A673 (cell line): Measurements from ENCODE around the gene TMEM108. TPM values are rescaled to one million over a fixed set of nuclear protein-coding genes. Genes with fewer than 3 reads are reported as not detected.

Experiments
- BruUV-seq: library from RNA; stranded (reverse); fragments of 400-500 nt; replicated peaks from 2 replicates; lab custom pipeline; 2021; lab: Mats Ljungman, UMichigan
- CTCF ChIA-PET: fragments of 300-600 bp; sonication (Branson Sonifier 250); formaldehyde crosslinking; loops from one replicate; lab custom pipeline; 2022; ENCODE audit warnings: antibody characterized with exemption; lab: Charles Lee
- POLR2A ChIA-PET: fragments of 300-600 bp; sonication (Branson Sonifier 250); formaldehyde crosslinking; loops from one replicate; lab custom pipeline; 2022; ENCODE audit warnings: antibody characterized with exemption; ENCODE audit not compliant: low non-redundant PET; lab: Charles Lee
- DNase-seq: peaks from one replicate; pipeline ENCODE4 v3.0.0-alpha.2; 2015; ENCODE audit warnings: low spot score
- H3K27ac ChIP-seq: fragments of 200-600 bp; sonication (generic); 2 replicates; pipeline ENCODE4 v1.5.1; 2016; ENCODE audit warnings: mixed run types, low read depth, mild to moderate bottlenecking, mixed read lengths, antibody characterized with exemption, low read length; ENCODE audit not compliant: poor library complexity, severe bottlenecking
- H3K27me3 ChIP-seq: fragments of 200-600 bp; sonication (generic); replicated peaks from 2 replicates; pipeline ENCODE4 v1.6.1; 2017; ENCODE audit warnings: mixed run types, low read depth, mild to moderate bottlenecking, mixed read lengths, antibody characterized with exemption, low read length; ENCODE audit not compliant: insufficient read depth, poor library complexity
- H3K36me3 ChIP-seq: fragments of 200-600 bp; sonication (generic); 2 replicates; pipeline ENCODE4 v1.6.1; 2016; ENCODE audit warnings: mixed run types, mild to moderate bottlenecking, mixed read lengths, antibody characterized with exemption, low read length; ENCODE audit not compliant: insufficient read depth, poor library complexity, severe bottlenecking
- H3K4me1 ChIP-seq: fragments of 200-600 bp; sonication (generic); 2 replicates; pipeline ENCODE4 v1.6.1; 2017; ENCODE audit warnings: mixed run types, mild to moderate bottlenecking, mixed read lengths, antibody characterized with exemption, low read length; ENCODE audit not compliant: insufficient read depth, poor library complexity, severe bottlenecking
- H3K4me3 ChIP-seq: fragments of 200-600 bp; sonication (generic); 2 replicates; pipeline ENCODE4 v1.5.1; 2016; ENCODE audit warnings: low read depth, mixed run types, mild to moderate bottlenecking, mixed read lengths, low read length; ENCODE audit not compliant: poor library complexity, severe bottlenecking
- H3K9me3 ChIP-seq: fragments of 200-600 bp; sonication (generic); 2 replicates; pipeline ENCODE4 v1.6.1; 2016; ENCODE audit warnings: mixed run types, low read depth, mild to moderate bottlenecking, mixed read lengths, antibody characterized with exemption, low read length; ENCODE audit not compliant: poor library complexity, severe bottlenecking
- EZH2 ChIP-seq: fragments of 200-600 bp; sonication (generic); IDR thresholded peaks from 2 replicates; pipeline ENCODE4 v1.6.1; 2017; ENCODE audit warnings: borderline replicate concordance, low read depth, mild to moderate bottlenecking, mixed read lengths, antibody characterized with exemption, low read length; ENCODE audit not compliant: poor library complexity, severe bottlenecking
- intact Hi-C: fragments of 100-400 bp; cut with micrococcal nuclease; formaldehyde crosslinking; loops from one replicate; pipeline ENCODE4 v1.10.0; 2022; ENCODE audit not compliant: unreplicated experiment
- total RNA-seq: library from RNA; stranded (reverse); gene quantifications from 2 replicates; pipeline ENCODE4 v1.2.3, GENCODE V29; 2021
- TF ChIP-seq, protein P1 (sequence below): fragments of 300-800, 200-600 bp; sonication (generic); conservative IDR thresholded peaks from 2 replicates; pipeline ENCODE4 v1.5.1; 2017; ENCODE audit warnings: low read depth, mild to moderate bottlenecking, antibody characterized with exemption, low read length, moderate library complexity, mixed read lengths

Gene TMEM108
- total RNA-seq, 1 experiment from 2014 or later: 0.30 TPM

DNA sequence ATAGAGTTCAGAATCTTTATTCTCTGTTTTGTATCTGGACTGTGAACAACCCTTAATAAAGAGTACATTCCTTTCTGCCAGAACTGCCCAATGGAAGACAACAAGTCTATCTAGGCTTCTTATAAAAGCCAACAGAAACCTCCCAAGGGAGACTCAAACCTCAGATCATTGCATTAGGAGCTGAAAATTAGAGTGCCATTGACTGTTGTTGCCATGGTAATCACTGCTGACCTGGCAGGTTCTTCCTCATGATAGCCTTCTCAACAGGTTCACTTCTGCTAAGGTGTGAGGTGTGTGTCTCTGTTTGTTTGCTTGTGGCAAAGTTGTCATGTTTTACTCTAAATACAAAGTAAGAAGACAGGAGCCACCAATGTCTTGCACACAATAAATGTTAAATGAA, 79.2 kb downstream of the TMEM108 start:
- H3K4me1 ChIP-seq: no peaks in the 10 kb centered on the region
- CTCF ChIA-PET: no interaction called here
- H3K27ac ChIP-seq: no peak overlapping the region
- DNase-seq: no peak
- no TSS peak for BruUV-seq
- H3K9me3 ChIP-seq: no peaks in the 10 kb centered on the region
- intact Hi-C loops: no loop called here
- H3K27me3 ChIP-seq: peaks cover 13% of the 10 kb centered on the region
- H3K4me3 ChIP-seq: no peak overlapping the region
- no peaks in the 10 kb centered on the region for H3K36me3 ChIP-seq
- no peak for TF ChIP-seq EZH2
- TF ChIP-seq, protein P1, sequence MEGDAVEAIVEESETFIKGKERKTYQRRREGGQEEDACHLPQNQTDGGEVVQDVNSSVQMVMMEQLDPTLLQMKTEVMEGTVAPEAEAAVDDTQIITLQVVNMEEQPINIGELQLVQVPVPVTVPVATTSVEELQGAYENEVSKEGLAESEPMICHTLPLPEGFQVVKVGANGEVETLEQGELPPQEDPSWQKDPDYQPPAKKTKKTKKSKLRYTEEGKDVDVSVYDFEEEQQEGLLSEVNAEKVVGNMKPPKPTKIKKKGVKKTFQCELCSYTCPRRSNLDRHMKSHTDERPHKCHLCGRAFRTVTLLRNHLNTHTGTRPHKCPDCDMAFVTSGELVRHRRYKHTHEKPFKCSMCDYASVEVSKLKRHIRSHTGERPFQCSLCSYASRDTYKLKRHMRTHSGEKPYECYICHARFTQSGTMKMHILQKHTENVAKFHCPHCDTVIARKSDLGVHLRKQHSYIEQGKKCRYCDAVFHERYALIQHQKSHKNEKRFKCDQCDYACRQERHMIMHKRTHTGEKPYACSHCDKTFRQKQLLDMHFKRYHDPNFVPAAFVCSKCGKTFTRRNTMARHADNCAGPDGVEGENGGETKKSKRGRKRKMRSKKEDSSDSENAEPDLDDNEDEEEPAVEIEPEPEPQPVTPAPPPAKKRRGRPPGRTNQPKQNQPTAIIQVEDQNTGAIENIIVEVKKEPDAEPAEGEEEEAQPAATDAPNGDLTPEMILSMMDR: no peak
- POLR2A ChIA-PET: no interaction called here

DNA sequence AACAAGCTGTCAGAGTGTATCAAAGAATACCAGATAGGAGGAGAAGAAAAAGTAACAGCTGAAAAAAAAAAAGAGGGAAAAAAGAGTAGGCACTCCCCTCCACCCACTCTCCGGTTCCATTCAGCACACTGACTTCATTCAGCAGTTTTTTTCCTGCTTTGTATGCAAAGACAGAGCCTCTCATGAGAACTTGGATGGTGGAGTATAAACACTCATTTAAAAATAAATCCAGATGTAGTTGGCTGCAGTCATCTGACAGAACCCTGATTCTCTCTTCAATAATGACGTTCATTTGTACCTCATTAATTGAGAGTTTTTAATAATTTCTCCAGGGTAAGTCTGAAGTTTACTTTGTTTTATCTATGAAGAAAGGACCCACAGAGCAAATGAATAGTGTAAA, 81.0 kb downstream of the TMEM108 start:
- BruUV-seq: no TSS peak
- no peak overlapping the region for H3K27ac ChIP-seq
- CTCF ChIA-PET: no interaction called here
- POLR2A ChIA-PET: no interaction called here
- H3K4me3 ChIP-seq: no peak overlapping the region
- intact Hi-C loops: no loop called here
- no peak for DNase-seq
- no peaks in the 10 kb centered on the region for H3K36me3 ChIP-seq
- H3K9me3 ChIP-seq: no peaks in the 10 kb centered on the region
- peaks cover 13% of the 10 kb centered on the region for H3K27me3 ChIP-seq
- no peaks in the 10 kb centered on the region for H3K4me1 ChIP-seq
- TF ChIP-seq, protein P1: no peak
- TF ChIP-seq EZH2: no peak

GRCh38 chr3:133121450-133121849, 83.3 kb downstream of the TMEM108 start:
- POLR2A ChIA-PET: no interaction called here
- Histone ChIP-seq H3K27ac (no peak overlapping the region), H3K9me3 (no peaks in the 10 kb centered on the region), H3K4me3 (no peak overlapping the region), H3K4me1 (no peaks in the 10 kb centered on the region), H3K36me3 (no peaks in the 10 kb centered on the region), H3K27me3 (peaks cover 13% of the 10 kb centered on the region)
- DNase-seq: no peak
- CTCF ChIA-PET: no interaction called here
- intact Hi-C loops: no loop called here
- BruUV-seq: no TSS peak
- TF ChIP-seq, protein P1: no peak
- no peak for TF ChIP-seq EZH2
